ENCODE measurements around the gene CD22. TPM values are rescaled to one million over a fixed set of nuclear protein-coding genes. Genes with fewer than 3 reads are reported as not detected.

Gene CD22
- total RNA-seq, 1 experiment from 2014 or later: 454 TPM

DNA sequence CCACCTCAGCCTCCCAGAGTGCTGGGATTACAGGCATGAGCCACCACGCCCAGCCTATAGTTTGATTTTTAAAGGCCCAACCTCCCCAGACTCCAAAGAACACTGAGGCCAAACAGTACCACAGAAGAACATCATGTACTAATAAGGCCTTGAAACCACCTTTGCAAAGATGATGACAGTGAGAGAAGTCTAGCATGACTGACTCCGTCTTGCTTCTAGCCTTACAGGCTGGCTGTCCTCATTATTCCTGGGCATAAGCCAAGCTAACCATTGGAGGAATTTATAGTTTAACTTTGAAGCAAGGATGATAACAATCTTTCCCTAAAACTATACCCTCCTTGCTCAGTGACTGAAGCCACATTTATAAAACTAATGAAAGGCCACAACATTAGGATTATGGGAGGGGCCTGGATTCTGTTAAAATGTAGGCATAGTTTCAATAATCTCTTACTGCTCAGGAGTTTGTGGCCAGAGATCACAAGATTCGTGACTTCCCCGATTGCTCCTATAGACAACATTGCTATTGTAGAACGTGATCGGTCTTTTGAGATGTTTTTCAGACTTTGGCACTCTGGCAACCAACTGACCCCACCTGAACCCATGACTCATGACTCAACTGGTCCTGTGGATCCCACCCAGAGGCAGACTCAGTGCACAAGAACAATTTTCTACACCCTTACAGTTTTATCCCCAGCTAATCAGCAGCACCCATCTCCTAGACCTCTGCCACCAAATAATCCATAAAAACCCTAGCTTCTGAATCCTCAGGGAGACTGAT lies 59.5 kb downstream of the CD22 start:
- Histone ChIP-seq H3K27me3 (ENCODE audit: low read length) (no peaks in the 10 kb centered on the region), H4K20me1 (ENCODE audit: insufficient read depth, low read depth, low read length) (no peaks in the 10 kb centered on the region), H3K9me3 (ENCODE audit: low read length) (no peaks in the 10 kb centered on the region; the same call in 1 of the 2 replicates), H3K4me1 (ENCODE audit: low read length) (peaks cover 2% of the 10 kb centered on the region), H3K4me3 (ENCODE audit: low read length) (no peak overlapping the region), H3K36me3 (ENCODE audit: insufficient read depth, low read length) (no peaks in the 10 kb centered on the region), H3K9ac (ENCODE audit: low read length) (no peak overlapping the region), H3K27ac (ENCODE audit: low read length) (no peak overlapping the region), H3K79me2 (ENCODE audit: low read length) (no peaks in the 10 kb centered on the region), H2AFZ (ENCODE audit: low read length) (no peak overlapping the region), H3K9me2 (replicated peaks; ENCODE audit: insufficient read depth, low read length) (no peaks in the 10 kb centered on the region), H3K4me2 (ENCODE audit: low read depth, low read length, poor library complexity, severe bottlenecking) (no peak overlapping the region)
- no peak for DNase-seq

DNA sequence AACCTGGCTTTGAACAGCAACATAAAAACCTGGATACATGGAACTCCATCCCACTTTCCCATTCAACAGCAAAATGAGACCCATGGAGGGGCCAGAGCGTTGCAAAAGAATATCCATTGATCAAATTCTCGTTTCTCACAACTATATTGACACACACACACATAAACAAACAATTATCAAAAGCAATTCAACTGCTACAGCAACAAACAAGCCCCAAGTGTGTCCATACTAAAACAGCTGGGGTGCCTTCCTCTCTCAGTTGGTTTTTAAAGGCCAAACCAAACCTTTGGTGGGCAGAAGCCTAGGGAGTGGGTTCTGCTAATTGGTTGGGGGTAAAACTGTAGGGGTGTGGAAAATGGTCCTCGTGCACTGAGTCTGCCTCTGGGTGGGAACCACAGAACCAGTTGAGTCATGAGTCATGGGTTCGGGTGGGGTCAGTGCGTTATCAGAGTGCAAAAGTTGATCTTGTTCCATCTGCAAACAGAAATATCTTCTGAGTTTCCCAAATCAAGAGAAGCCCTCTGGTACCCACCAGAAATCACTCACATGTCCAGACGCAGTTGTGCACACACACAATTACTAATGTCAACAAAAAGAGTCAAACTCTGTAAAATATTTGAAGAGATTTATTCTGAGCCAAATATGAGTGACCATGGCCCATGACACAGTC lies 60.3 kb downstream of the CD22 start:
- H3K9me2 ChIP-seq (replicated peaks; ENCODE audit: insufficient read depth, low read length): no peaks in the 10 kb centered on the region
- no peak overlapping the region for H3K4me2 ChIP-seq (ENCODE audit: low read depth, low read length, poor library complexity, severe bottlenecking)
- no peaks in the 10 kb centered on the region for H3K27me3 ChIP-seq (ENCODE audit: low read length)
- no peak overlapping the region for H2AFZ ChIP-seq (ENCODE audit: low read length)
- no peaks in the 10 kb centered on the region for H3K36me3 ChIP-seq (ENCODE audit: insufficient read depth, low read length)
- H3K9me3 ChIP-seq (ENCODE audit: low read length): no peaks in the 10 kb centered on the region; the same call in 1 of the 2 replicates
- H3K27ac ChIP-seq (ENCODE audit: low read length): no peak overlapping the region
- H3K4me1 ChIP-seq (ENCODE audit: low read length): peaks cover 7% of the 10 kb centered on the region
- no peak for DNase-seq
- no peak overlapping the region for H3K4me3 ChIP-seq (ENCODE audit: low read length)
- no peaks in the 10 kb centered on the region for H4K20me1 ChIP-seq (ENCODE audit: insufficient read depth, low read depth, low read length)
- H3K79me2 ChIP-seq (ENCODE audit: low read length): no peaks in the 10 kb centered on the region
- H3K9ac ChIP-seq (ENCODE audit: low read length): no peak overlapping the region

DNA sequence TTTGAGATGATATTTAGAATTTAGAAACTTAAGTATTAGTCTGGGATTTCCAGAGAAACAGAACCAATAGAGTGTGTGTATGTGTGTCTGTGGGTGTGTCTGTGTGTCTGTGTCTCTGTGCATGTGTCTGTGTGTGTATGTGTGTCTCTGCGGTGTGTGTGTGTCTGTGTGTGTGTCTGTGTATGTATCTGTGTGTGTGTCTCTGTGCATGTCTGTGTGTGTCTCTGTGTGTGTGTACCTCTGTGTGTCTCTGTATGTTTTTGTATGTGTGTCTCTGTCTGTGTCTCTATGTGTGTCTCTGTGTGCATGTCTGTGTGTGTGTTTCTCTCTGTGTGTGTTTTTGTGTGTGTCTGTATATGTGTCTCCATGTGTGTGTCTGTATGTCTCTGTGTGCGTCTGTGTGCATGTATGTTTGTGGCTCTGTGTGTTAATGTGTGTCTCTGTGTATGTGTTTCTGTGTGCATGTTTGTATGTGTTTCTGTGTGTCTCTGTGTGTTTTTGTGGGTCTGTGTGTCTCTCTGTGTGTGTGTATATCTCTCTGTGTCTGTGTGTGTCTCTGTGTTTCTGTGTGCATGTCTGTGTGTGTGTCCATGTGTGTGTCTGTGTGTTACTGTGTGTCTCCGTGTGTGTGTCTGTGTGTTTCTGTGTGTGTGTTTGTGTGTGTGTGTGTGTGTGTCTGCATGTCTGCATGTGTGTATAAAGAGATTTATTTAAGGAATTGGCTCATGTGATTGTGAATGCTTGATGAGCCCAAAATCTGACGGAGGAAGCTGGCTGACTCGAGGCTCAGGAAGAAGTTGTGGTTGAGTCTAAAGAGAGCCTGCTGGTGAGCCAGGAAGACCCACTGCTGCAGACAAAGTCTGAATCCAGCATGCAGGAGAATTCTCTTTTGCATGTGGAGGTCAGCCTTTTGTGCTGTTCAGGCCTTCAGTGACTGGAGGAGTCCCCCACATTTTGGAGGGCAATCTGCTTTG lies 64.0 kb downstream of the CD22 start:
- Histone ChIP-seq H3K36me3 (ENCODE audit: insufficient read depth, low read length) (no peaks in the 10 kb centered on the region), H3K9me3 (ENCODE audit: low read length) (no peaks in the 10 kb centered on the region)
- DNase-seq: no peak

DNA sequence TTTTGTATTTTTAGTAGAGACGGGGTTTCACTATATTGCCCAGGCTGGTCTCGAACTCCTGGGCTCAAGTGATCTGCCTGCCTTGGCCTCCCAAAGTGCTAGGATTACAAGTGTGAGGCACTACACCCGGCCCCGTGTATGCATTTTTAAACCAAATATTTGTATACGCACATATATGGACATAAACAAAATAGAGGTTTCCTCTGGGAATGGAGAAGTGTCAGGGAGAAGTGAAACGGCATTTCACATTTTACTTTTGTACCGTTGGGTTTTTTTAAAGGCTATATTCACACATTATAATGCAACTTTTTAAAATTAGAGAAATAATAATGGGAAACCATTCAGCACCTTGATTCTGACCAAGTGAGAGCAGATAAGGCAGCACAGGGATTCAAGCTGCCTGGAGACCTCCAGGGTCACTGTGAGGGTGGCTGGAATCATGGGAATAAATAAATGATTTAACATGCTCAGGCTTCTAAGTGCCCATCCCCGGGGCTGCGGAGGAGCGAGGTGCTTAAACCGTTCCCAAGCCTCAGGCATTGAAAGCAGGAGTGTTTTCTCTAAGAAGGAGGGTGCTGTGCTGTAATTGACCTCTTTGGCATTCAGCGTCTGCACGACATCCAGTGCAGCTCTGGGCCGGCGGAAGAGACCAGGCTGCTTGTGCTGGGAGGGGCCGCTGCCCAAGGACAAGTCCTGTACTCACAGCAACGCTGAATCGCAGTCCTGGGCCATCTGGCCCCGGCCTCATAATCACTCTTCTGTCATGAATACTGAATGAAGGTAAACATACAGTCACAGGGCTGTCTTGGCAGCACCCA lies 66.6 kb downstream of the CD22 start:
- Histone ChIP-seq H4K20me1 (ENCODE audit: insufficient read depth, low read depth, low read length) (no peaks in the 10 kb centered on the region), H3K4me1 (ENCODE audit: low read length) (peaks cover 7% of the 10 kb centered on the region), H3K27me3 (ENCODE audit: low read length) (no peaks in the 10 kb centered on the region), H3K79me2 (ENCODE audit: low read length) (no peaks in the 10 kb centered on the region), H3K4me3 (ENCODE audit: low read length) (no peak overlapping the region), H3K4me2 (ENCODE audit: low read depth, low read length, poor library complexity, severe bottlenecking) (no peak overlapping the region), H3K9me2 (replicated peaks; ENCODE audit: insufficient read depth, low read length) (no peaks in the 10 kb centered on the region), H3K36me3 (ENCODE audit: insufficient read depth, low read length) (no peaks in the 10 kb centered on the region), H3K27ac (ENCODE audit: low read length) (no peak overlapping the region), H3K9ac (ENCODE audit: low read length) (no peak overlapping the region), H3K9me3 (ENCODE audit: low read length) (no peaks in the 10 kb centered on the region), H2AFZ (ENCODE audit: low read length) (no peak overlapping the region)
- DNase-seq: no peak

More for the DNA sequence above, 64.0 kb downstream of the CD22 start:
- Histone ChIP-seq H3K79me2 (ENCODE audit: low read length) (no peaks in the 10 kb centered on the region), H3K4me2 (ENCODE audit: low read depth, low read length, poor library complexity, severe bottlenecking) (no peak overlapping the region), H3K9me2 (replicated peaks; ENCODE audit: insufficient read depth, low read length) (no peaks in the 10 kb centered on the region), H2AFZ (ENCODE audit: low read length) (no peak overlapping the region), H3K27ac (ENCODE audit: low read length) (no peak overlapping the region), H4K20me1 (ENCODE audit: insufficient read depth, low read depth, low read length) (no peaks in the 10 kb centered on the region), H3K4me3 (ENCODE audit: low read length) (no peak overlapping the region), H3K9ac (ENCODE audit: low read length) (no peak overlapping the region), H3K27me3 (ENCODE audit: low read length) (no peaks in the 10 kb centered on the region), H3K4me1 (ENCODE audit: low read length) (peaks cover 7% of the 10 kb centered on the region)

DNA sequence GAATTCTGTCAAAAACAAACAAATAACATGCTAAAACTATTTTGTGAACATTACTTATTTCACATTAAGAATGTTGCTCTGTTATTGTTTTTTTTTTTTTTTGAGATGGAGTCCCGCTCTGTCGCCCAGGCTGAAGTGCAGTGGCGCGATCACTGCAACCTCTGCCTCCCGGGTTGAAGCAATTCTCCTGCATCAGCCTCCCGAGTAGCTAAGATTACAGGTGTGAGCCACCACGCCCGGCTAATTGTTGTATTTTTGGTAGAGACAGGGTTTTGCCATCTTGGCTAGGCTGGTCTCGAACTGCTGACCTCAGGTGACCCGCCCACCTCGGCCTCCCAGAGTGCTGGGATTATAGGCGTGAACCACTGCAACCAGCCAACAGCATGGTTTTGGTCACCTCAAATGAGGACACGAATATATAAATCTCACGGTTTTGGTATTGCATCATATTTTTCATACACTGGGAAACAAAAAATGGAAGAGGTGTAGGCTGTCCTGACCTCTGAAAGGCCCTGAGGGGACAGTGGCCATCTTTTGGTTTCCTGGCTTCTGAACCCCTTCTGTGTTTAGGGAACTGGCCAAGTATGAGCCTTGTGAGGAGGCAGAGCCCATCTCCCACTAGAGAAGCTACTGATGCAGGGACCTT lies 67.4 kb downstream of the CD22 start:
- H3K4me2 ChIP-seq (ENCODE audit: low read depth, low read length, poor library complexity, severe bottlenecking): no peak overlapping the region
- no peak overlapping the region for H3K9ac ChIP-seq (ENCODE audit: low read length)
- no peaks in the 10 kb centered on the region for H3K36me3 ChIP-seq (ENCODE audit: insufficient read depth, low read length)
- no peak overlapping the region for H3K4me3 ChIP-seq (ENCODE audit: low read length)
- no peaks in the 10 kb centered on the region for H3K27me3 ChIP-seq (ENCODE audit: low read length)
- DNase-seq: no peak
- peaks cover 7% of the 10 kb centered on the region for H3K4me1 ChIP-seq (ENCODE audit: low read length)
- H3K9me2 ChIP-seq (replicated peaks; ENCODE audit: insufficient read depth, low read length): no peaks in the 10 kb centered on the region
- no peaks in the 10 kb centered on the region for H3K79me2 ChIP-seq (ENCODE audit: low read length)
- H2AFZ ChIP-seq (ENCODE audit: low read length): no peak overlapping the region
- H3K9me3 ChIP-seq (ENCODE audit: low read length): no peaks in the 10 kb centered on the region
- no peaks in the 10 kb centered on the region for H4K20me1 ChIP-seq (ENCODE audit: insufficient read depth, low read depth, low read length)
- no peak overlapping the region for H3K27ac ChIP-seq (ENCODE audit: low read length)

Other genes starting within 250 kb of the CD22 start
- not detected in 2 replicates for gene FXYD3, start 213.4 kb upstream of the CD22 start, total RNA-seq (2014; rRNA removed; shearing (Covaris generic); ENCODE audit: low replicate concordance)
- 0.22 TPM in 1 of 2 replicates, not detected in the other for gene LGI4, start 194.1 kb upstream of the CD22 start, total RNA-seq (2014; rRNA removed; shearing (Covaris generic); ENCODE audit: low replicate concordance)
- gene FXYD1, start 190.4 kb upstream of the CD22 start, total RNA-seq (2014; rRNA removed; shearing (Covaris generic); ENCODE audit: low replicate concordance): not detected in 2 replicates
- gene FXYD7, start 185.9 kb upstream of the CD22 start, total RNA-seq (2014; rRNA removed; shearing (Covaris generic); ENCODE audit: low replicate concordance): not detected in 2 replicates
- 89.3 and 134 TPM in 2 replicates for gene FXYD5, start 174.5 kb upstream of the CD22 start, total RNA-seq (2014; rRNA removed; shearing (Covaris generic); ENCODE audit: low replicate concordance)
- gene FAM187B, start 100.4 kb upstream of the CD22 start, total RNA-seq (2014; rRNA removed; shearing (Covaris generic); ENCODE audit: low replicate concordance): not detected in 2 replicates
- 0.63 and 1.2 TPM in 2 replicates for gene LSR, start 80.2 kb upstream of the CD22 start, total RNA-seq (2014; rRNA removed; shearing (Covaris generic); ENCODE audit: low replicate concordance)
- gene USF2, start 60.2 kb upstream of the CD22 start, total RNA-seq (2014; rRNA removed; shearing (Covaris generic); ENCODE audit: low replicate concordance): 97.9 and 224 TPM in 2 replicates
- gene HAMP, start 46.7 kb upstream of the CD22 start, total RNA-seq (2014; rRNA removed; shearing (Covaris generic); ENCODE audit: low replicate concordance): 0.45 TPM in 1 of 2 replicates, not detected in the other
- 0.36 TPM in 1 of 2 replicates, not detected in the other for gene MAG, start 37.0 kb upstream of the CD22 start, total RNA-seq (2014; rRNA removed; shearing (Covaris generic); ENCODE audit: low replicate concordance)
- gene FFAR1, start 18.7 kb downstream of the CD22 start, total RNA-seq (2014; rRNA removed; shearing (Covaris generic); ENCODE audit: low replicate concordance): 0.34 and 2.0 TPM in 2 replicates
- not detected in 2 replicates for gene FFAR3, start 29.3 kb downstream of the CD22 start, total RNA-seq (2014; rRNA removed; shearing (Covaris generic); ENCODE audit: low replicate concordance)
- not detected in 2 replicates for gene GPR42, start 41.9 kb downstream of the CD22 start, total RNA-seq (2014; rRNA removed; shearing (Covaris generic); ENCODE audit: low replicate concordance)
- not detected in 2 replicates for gene FFAR2, start 119.1 kb downstream of the CD22 start, total RNA-seq (2014; rRNA removed; shearing (Covaris generic); ENCODE audit: low replicate concordance)
- gene KRTDAP, start 161.3 kb downstream of the CD22 start, total RNA-seq (2014; rRNA removed; shearing (Covaris generic); ENCODE audit: low replicate concordance): not detected in 2 replicates
- 5.0 and 9.3 TPM in 2 replicates for gene DMKN, start 184.5 kb downstream of the CD22 start, total RNA-seq (2014; rRNA removed; shearing (Covaris generic); ENCODE audit: low replicate concordance)
- gene SBSN, start 199.1 kb downstream of the CD22 start, total RNA-seq (2014; rRNA removed; shearing (Covaris generic); ENCODE audit: low replicate concordance): 0.25 TPM in 1 of 2 replicates, not detected in the other
- not detected in 2 replicates for gene GAPDHS, start 204.3 kb downstream of the CD22 start, total RNA-seq (2014; rRNA removed; shearing (Covaris generic); ENCODE audit: low replicate concordance)
- 125 and 126 TPM in 2 replicates for gene TMEM147, start 216.4 kb downstream of the CD22 start, total RNA-seq (2014; rRNA removed; shearing (Covaris generic); ENCODE audit: low replicate concordance)
- gene ATP4A, start 234.5 kb downstream of the CD22 start, total RNA-seq (2014; rRNA removed; shearing (Covaris generic); ENCODE audit: low replicate concordance): 0.37 and 0.40 TPM in 2 replicates

Data from Karpas-422 (cell line).